GM23338 (cell line): ENCODE results near the gene FMR1. TPM values are rescaled to one million over a fixed set of nuclear protein-coding genes. Genes with fewer than 3 reads are reported as not detected.

Experiments
- EZH2phosphoT487 ChIP-seq: fragments of 200-600 bp; sonication (generic); IDR thresholded peaks from one replicate; pipeline ENCODE4 v1.8.1; 2018; ENCODE audit warnings: antibody characterized with exemption; ENCODE audit not compliant: unreplicated experiment
- JUNB ChIP-seq: IDR thresholded peaks from one replicate; pipeline ENCODE4 v1.6.1; 2016; ENCODE audit warnings: antibody characterized with exemption; ENCODE audit not compliant: unreplicated experiment
- POLR2AphosphoS5 ChIP-seq: IDR thresholded peaks from 2 replicates; pipeline ENCODE4 v1.6.1; 2016; ENCODE audit warnings: antibody characterized with exemption, low read depth
- STAT1 ChIP-seq: IDR thresholded peaks from one replicate; pipeline ENCODE4 v1.6.1; 2016; ENCODE audit warnings: antibody characterized with exemption; ENCODE audit not compliant: unreplicated experiment
- ZNF114 ChIP-seq: fragments of 250-450 bp; sonication (Bioruptor Pico); IDR thresholded peaks from 2 replicates; pipeline ENCODE4 v1.5.0; 2020; ENCODE audit warnings: mild to moderate bottlenecking, moderate library complexity
- polyA plus RNA-seq: library from polyadenylated mRNA; unstranded; fragments of >200 nt; fragmentation: Nextera tagmentation; extraction: Ambion mirVana; gene quantifications from 2 replicates; pipeline ENCODE4 v1.2.1, GENCODE V29; 2016
- total RNA-seq: library from RNA; depleted of rRNA; stranded (reverse); fragments of >200 nt; shearing (Covaris generic); gene quantifications from 2 replicates; pipeline ENCODE4 v1.2.3, GENCODE V29; 2014
- TF ChIP-seq, protein P1 (sequence below): fragments of 250-450 bp; sonication (Bioruptor Pico); IDR thresholded peaks from 2 replicates; pipeline ENCODE4 v1.5.0; 2020; ENCODE audit warnings: mild to moderate bottlenecking, moderate library complexity
- TF ChIP-seq, protein P2 (sequence below): IDR thresholded peaks from one replicate; pipeline ENCODE4 v1.6.1; 2018; ENCODE audit warnings: antibody characterized with exemption; ENCODE audit not compliant: unreplicated experiment
- TF ChIP-seq, protein P3 (sequence below): IDR thresholded peaks from 2 replicates; pipeline ENCODE4 v1.6.1; 2016; ENCODE audit warnings: antibody characterized with exemption
- TF ChIP-seq, protein P4 (sequence below), 2 experiments: fragments of 200-600 bp in 1 of 2; sonication (generic) in 1 of 2; conservative IDR thresholded peaks; 2 replicates each; pipeline versions ENCODE4 v1.5.1 to v1.6.1; 2016 to 2017; ENCODE audit warnings: antibody characterized with exemption in 2 of 2, low read depth in 2 of 2, mild to moderate bottlenecking in 2 of 2, moderate library complexity in 1 of 2

The FMR1 gene
- total and polyA plus RNA-seq, 2 experiments from 2014 or later: 17.1 to 44.3 TPM

DNA sequence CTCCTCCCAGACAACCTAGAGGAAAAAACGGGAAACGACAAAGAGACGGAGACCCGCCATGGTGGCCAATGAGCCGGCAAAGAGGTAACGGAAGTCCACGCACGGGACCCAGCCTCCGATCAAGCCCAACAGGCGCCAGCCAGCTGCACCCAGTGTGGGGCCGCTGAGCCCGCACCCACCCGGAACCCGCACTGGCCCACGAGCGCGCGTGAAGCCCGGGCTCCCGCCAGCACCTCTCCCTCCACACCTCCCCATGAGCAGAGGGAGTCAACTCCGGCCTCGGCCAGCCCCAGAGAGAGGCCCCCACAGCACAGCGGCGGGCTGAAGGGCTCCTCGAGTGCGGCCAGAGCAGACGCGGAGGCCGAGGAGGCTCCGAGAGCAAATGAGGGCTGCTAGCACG is 14.6 kb upstream of the FMR1 start (continued):
- TF ChIP-seq, protein P1, sequence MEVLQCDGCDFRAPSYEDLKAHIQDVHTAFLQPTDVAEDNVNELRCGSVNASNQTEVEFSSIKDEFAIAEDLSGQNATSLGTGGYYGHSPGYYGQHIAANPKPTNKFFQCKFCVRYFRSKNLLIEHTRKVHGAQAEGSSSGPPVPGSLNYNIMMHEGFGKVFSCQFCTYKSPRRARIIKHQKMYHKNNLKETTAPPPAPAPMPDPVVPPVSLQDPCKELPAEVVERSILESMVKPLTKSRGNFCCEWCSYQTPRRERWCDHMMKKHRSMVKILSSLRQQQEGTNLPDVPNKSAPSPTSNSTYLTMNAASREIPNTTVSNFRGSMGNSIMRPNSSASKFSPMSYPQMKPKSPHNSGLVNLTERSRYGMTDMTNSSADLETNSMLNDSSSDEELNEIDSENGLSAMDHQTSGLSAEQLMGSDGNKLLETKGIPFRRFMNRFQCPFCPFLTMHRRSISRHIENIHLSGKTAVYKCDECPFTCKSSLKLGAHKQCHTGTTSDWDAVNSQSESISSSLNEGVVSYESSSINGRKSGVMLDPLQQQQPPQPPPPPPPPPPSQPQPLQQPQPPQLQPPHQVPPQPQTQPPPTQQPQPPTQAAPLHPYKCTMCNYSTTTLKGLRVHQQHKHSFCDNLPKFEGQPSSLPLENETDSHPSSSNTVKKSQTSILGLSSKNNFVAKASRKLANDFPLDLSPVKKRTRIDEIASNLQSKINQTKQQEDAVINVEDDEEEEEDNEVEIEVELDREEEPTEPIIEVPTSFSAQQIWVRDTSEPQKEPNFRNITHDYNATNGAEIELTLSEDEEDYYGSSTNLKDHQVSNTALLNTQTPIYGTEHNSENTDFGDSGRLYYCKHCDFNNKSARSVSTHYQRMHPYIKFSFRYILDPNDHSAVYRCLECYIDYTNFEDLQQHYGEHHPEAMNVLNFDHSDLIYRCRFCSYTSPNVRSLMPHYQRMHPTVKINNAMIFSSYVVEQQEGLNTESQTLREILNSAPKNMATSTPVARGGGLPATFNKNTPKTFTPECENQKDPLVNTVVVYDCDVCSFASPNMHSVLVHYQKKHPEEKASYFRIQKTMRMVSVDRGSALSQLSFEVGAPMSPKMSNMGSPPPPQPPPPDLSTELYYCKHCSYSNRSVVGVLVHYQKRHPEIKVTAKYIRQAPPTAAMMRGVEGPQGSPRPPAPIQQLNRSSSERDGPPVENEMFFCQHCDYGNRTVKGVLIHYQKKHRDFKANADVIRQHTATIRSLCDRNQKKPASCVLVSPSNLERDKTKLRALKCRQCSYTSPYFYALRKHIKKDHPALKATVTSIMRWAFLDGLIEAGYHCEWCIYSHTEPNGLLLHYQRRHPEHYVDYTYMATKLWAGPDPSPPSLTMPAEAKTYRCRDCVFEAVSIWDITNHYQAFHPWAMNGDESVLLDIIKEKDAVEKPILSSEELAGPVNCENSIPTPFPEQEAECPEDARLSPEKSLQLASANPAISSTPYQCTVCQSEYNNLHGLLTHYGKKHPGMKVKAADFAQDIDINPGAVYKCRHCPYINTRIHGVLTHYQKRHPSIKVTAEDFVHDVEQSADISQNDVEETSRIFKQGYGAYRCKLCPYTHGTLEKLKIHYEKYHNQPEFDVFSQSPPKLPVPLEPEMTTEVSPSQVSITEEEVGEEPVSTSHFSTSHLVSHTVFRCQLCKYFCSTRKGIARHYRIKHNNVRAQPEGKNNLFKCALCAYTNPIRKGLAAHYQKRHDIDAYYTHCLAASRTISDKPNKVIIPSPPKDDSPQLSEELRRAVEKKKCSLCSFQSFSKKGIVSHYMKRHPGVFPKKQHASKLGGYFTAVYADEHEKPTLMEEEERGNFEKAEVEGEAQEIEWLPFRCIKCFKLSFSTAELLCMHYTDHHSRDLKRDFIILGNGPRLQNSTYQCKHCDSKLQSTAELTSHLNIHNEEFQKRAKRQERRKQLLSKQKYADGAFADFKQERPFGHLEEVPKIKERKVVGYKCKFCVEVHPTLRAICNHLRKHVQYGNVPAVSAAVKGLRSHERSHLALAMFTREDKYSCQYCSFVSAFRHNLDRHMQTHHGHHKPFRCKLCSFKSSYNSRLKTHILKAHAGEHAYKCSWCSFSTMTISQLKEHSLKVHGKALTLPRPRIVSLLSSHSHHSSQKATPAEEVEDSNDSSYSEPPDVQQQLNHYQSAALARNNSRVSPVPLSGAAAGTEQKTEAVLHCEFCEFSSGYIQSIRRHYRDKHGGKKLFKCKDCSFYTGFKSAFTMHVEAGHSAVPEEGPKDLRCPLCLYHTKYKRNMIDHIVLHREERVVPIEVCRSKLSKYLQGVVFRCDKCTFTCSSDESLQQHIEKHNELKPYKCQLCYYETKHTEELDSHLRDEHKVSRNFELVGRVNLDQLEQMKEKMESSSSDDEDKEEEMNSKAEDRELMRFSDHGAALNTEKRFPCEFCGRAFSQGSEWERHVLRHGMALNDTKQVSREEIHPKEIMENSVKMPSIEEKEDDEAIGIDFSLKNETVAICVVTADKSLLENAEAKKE (CRISPR knock-in tag): no peak
- no peak for TF ChIP-seq POLR2AphosphoS5
- no peak for TF ChIP-seq STAT1
- TF ChIP-seq, protein P2, sequence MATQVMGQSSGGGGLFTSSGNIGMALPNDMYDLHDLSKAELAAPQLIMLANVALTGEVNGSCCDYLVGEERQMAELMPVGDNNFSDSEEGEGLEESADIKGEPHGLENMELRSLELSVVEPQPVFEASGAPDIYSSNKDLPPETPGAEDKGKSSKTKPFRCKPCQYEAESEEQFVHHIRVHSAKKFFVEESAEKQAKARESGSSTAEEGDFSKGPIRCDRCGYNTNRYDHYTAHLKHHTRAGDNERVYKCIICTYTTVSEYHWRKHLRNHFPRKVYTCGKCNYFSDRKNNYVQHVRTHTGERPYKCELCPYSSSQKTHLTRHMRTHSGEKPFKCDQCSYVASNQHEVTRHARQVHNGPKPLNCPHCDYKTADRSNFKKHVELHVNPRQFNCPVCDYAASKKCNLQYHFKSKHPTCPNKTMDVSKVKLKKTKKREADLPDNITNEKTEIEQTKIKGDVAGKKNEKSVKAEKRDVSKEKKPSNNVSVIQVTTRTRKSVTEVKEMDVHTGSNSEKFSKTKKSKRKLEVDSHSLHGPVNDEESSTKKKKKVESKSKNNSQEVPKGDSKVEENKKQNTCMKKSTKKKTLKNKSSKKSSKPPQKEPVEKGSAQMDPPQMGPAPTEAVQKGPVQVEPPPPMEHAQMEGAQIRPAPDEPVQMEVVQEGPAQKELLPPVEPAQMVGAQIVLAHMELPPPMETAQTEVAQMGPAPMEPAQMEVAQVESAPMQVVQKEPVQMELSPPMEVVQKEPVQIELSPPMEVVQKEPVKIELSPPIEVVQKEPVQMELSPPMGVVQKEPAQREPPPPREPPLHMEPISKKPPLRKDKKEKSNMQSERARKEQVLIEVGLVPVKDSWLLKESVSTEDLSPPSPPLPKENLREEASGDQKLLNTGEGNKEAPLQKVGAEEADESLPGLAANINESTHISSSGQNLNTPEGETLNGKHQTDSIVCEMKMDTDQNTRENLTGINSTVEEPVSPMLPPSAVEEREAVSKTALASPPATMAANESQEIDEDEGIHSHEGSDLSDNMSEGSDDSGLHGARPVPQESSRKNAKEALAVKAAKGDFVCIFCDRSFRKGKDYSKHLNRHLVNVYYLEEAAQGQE: no peak
- TF ChIP-seq, protein P3, sequence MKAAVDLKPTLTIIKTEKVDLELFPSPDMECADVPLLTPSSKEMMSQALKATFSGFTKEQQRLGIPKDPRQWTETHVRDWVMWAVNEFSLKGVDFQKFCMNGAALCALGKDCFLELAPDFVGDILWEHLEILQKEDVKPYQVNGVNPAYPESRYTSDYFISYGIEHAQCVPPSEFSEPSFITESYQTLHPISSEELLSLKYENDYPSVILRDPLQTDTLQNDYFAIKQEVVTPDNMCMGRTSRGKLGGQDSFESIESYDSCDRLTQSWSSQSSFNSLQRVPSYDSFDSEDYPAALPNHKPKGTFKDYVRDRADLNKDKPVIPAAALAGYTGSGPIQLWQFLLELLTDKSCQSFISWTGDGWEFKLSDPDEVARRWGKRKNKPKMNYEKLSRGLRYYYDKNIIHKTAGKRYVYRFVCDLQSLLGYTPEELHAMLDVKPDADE: no peak
- no peak for TF ChIP-seq JUNB
- no peak for TF ChIP-seq EZH2phosphoT487
- no peak for TF ChIP-seq ZNF114 (CRISPR knock-in tag)
- TF ChIP-seq, protein P4, sequence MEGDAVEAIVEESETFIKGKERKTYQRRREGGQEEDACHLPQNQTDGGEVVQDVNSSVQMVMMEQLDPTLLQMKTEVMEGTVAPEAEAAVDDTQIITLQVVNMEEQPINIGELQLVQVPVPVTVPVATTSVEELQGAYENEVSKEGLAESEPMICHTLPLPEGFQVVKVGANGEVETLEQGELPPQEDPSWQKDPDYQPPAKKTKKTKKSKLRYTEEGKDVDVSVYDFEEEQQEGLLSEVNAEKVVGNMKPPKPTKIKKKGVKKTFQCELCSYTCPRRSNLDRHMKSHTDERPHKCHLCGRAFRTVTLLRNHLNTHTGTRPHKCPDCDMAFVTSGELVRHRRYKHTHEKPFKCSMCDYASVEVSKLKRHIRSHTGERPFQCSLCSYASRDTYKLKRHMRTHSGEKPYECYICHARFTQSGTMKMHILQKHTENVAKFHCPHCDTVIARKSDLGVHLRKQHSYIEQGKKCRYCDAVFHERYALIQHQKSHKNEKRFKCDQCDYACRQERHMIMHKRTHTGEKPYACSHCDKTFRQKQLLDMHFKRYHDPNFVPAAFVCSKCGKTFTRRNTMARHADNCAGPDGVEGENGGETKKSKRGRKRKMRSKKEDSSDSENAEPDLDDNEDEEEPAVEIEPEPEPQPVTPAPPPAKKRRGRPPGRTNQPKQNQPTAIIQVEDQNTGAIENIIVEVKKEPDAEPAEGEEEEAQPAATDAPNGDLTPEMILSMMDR (conservative IDR thresholded peaks at IDR 0.05; ENCODE audit: low read depth in 2 of 2): no peak
